SK-N-SH treated with all-trans-retinoic acid at 6 μM for 48 hours (cell line): Measurements from ENCODE around the gene AK1.
"Not testable (repeated sequence)": the region's sequence is repeated elsewhere in the genome, so short reads cannot be mapped to it uniquely, and the experiment has no call there.

ENCODE experiments used
- ATAC-seq: fragments of 200-7000 bp; cut with Tn5 transposase; 3 replicates; pipeline ENCODE4 v1.9.1; 2020; ENCODE audit warnings: mild to moderate bottlenecking, moderate library complexity
- ARNTL ChIP-seq: fragments of 450-650 bp; formaldehyde crosslinking; IDR thresholded peaks from 2 replicates; pipeline ENCODE4 v1.5.0; 2020; ENCODE audit warnings: low read depth, mild to moderate bottlenecking, moderate library complexity, borderline replicate concordance
- BACH2 ChIP-seq: fragments of 250-450 bp; sonication (Bioruptor Pico); IDR thresholded peaks from 2 replicates; pipeline ENCODE4 v1.9.0; 2021; ENCODE audit warnings: mild to moderate bottlenecking, borderline replicate concordance
- CREB5 ChIP-seq: fragments of 250-450 bp; sonication (Bioruptor Pico); IDR thresholded peaks from 2 replicates; pipeline ENCODE4 v1.5.1; 2020; ENCODE audit warnings: low read depth, mild to moderate bottlenecking, moderate library complexity
- CSDC2 ChIP-seq: fragments of 250-450 bp; sonication (Bioruptor Pico); IDR thresholded peaks from 2 replicates; pipeline ENCODE4 v1.5.0; 2020; ENCODE audit warnings: mild to moderate bottlenecking, moderate library complexity
- CSRNP3 ChIP-seq: fragments of 250-450 bp; sonication (Bioruptor Pico); IDR thresholded peaks from 2 replicates; pipeline ENCODE4 v1.5.1; 2021; ENCODE audit warnings: mild to moderate bottlenecking, moderate library complexity
- ESRRG ChIP-seq: fragments of 250-450 bp; sonication (Bioruptor Pico); IDR thresholded peaks from 2 replicates; pipeline ENCODE4 v1.6.1; 2021; ENCODE audit warnings: mild to moderate bottlenecking
- GLIS3 ChIP-seq: fragments of 250-450 bp; sonication (Bioruptor Pico); IDR thresholded peaks from 2 replicates; pipeline ENCODE4 v1.5.0; 2020; ENCODE audit warnings: mild to moderate bottlenecking, moderate library complexity
- ISL1 ChIP-seq: fragments of 250-450 bp; sonication (Bioruptor Pico); IDR thresholded peaks from 2 replicates; pipeline ENCODE4 v2.1.2; 2022; ENCODE audit warnings: mild to moderate bottlenecking, moderate library complexity
- OSR1 ChIP-seq: fragments of 250-450 bp; sonication (Bioruptor Pico); IDR thresholded peaks from 2 replicates; pipeline ENCODE4 v1.8.0; 2022; ENCODE audit warnings: moderate library complexity, mild to moderate bottlenecking, inconsistent platforms
- PATZ1 ChIP-seq: fragments of 250-450 bp; sonication (Bioruptor Pico); IDR thresholded peaks from 2 replicates; pipeline ENCODE4 v1.8.0; 2020; ENCODE audit warnings: mild to moderate bottlenecking, moderate library complexity, borderline replicate concordance
- RARB ChIP-seq: fragments of 250-450 bp; sonication (Bioruptor Pico); IDR thresholded peaks from 2 replicates; pipeline ENCODE4 v1.8.0; 2021; ENCODE audit warnings: mild to moderate bottlenecking, moderate library complexity
- SNAI2 ChIP-seq: fragments of 250-450 bp; sonication (Bioruptor Pico); IDR thresholded peaks from 2 replicates; pipeline ENCODE4 v1.5.0; 2020; ENCODE audit warnings: mild to moderate bottlenecking, moderate library complexity
- TCF4 ChIP-seq: fragments of 250-450 bp; sonication (Bioruptor Pico); IDR thresholded peaks from 2 replicates; pipeline ENCODE4 v1.8.0; 2021; ENCODE audit warnings: mild to moderate bottlenecking, moderate library complexity, borderline replicate concordance
- TOX ChIP-seq: fragments of 250-450 bp; sonication (Bioruptor Pico); IDR thresholded peaks from 2 replicates; pipeline ENCODE4 v1.8.0; 2021; ENCODE audit warnings: mild to moderate bottlenecking, moderate library complexity, borderline replicate concordance
- ZC3H10 ChIP-seq: fragments of 250-450 bp; sonication (Bioruptor Pico); IDR thresholded peaks from 2 replicates; pipeline ENCODE4 v1.5.1; 2021; ENCODE audit warnings: mild to moderate bottlenecking, moderate library complexity
- ZFP3 ChIP-seq: fragments of 250-450 bp; sonication (Bioruptor Pico); IDR thresholded peaks from 2 replicates; pipeline ENCODE4 v1.5.0; 2020; ENCODE audit warnings: mild to moderate bottlenecking, moderate library complexity
- ZNF70 ChIP-seq: fragments of 450-650 bp; formaldehyde crosslinking; IDR thresholded peaks from 2 replicates; pipeline ENCODE4 v1.5.0; 2020; ENCODE audit warnings: mild to moderate bottlenecking, moderate library complexity
- TF ChIP-seq, protein P1 (sequence below): fragments of 250-450 bp; sonication (Bioruptor Pico); IDR thresholded peaks from 2 replicates; pipeline ENCODE4 v1.5.0; 2020; ENCODE audit warnings: mild to moderate bottlenecking, moderate library complexity
- TF ChIP-seq, protein P2 (sequence below): fragments of 250-450 bp; sonication (Bioruptor Pico); IDR thresholded peaks from 2 replicates; pipeline ENCODE4 v1.8.0; 2021; ENCODE audit warnings: low read depth, mild to moderate bottlenecking, moderate library complexity, borderline replicate concordance

Gene AK1

DNA sequence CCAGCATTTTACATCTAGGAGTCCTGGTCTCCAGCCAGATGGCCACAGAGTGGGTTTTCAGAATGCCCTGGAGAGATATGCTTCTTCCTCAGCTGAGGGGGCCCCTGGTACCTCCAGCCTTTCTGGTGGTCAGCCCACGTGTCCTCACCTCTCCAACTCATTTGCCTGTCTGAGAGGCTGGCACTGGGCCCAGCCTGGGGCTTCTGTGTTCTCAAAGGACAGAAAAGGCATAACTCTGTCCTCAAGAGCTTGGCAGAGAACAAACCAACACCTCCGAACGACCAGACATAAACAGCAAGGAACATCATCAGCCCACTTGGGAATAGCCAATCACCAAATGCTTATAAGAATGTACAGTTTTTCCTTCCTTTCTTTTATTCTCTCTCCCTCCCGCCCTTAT is 40.1 kb downstream of the AK1 start:
- TF ChIP-seq, protein P1, sequence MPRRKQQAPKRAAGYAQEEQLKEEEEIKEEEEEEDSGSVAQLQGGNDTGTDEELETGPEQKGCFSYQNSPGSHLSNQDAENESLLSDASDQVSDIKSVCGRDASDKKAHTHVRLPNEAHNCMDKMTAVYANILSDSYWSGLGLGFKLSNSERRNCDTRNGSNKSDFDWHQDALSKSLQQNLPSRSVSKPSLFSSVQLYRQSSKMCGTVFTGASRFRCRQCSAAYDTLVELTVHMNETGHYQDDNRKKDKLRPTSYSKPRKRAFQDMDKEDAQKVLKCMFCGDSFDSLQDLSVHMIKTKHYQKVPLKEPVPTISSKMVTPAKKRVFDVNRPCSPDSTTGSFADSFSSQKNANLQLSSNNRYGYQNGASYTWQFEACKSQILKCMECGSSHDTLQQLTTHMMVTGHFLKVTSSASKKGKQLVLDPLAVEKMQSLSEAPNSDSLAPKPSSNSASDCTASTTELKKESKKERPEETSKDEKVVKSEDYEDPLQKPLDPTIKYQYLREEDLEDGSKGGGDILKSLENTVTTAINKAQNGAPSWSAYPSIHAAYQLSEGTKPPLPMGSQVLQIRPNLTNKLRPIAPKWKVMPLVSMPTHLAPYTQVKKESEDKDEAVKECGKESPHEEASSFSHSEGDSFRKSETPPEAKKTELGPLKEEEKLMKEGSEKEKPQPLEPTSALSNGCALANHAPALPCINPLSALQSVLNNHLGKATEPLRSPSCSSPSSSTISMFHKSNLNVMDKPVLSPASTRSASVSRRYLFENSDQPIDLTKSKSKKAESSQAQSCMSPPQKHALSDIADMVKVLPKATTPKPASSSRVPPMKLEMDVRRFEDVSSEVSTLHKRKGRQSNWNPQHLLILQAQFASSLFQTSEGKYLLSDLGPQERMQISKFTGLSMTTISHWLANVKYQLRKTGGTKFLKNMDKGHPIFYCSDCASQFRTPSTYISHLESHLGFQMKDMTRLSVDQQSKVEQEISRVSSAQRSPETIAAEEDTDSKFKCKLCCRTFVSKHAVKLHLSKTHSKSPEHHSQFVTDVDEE (CRISPR knock-in tag) = no peak
- TF ChIP-seq CSDC2 (CRISPR knock-in tag) = no peak
- no peak for TF ChIP-seq CSRNP3
- no peak for TF ChIP-seq TOX (CRISPR knock-in tag)
- ATAC-seq = no peak

DNA sequence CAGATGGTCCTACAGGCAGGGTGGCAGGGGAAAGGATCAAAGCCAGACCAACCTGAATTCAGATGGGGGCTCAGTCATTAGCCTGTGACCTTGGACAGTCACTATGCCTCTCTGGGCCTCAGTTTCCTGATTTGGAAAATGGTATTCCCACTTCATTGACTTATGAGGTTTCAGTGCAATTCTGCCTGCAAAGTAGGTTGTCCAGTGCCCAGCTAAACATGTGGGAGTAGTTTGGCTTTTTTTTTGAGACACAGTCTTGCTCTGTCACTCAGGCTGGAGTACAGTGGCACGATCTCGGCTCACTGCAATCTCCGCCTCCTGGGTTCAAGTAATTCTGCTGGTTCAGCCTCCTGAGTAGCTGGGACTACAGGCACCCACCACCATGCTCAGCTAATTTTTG is 40.9 kb downstream of the AK1 start:
- not testable (repeated sequence) for ATAC-seq

GRCh38 chr9:127835991-127836516 is 41.4 kb downstream of the AK1 start:
- no peak for ATAC-seq
- TF ChIP-seq RARB (CRISPR knock-in tag) (no peak), ARNTL (CRISPR knock-in tag) (no peak), OSR1 (CRISPR knock-in tag) (no peak), ZFP3 (no peak), ZNF70 (CRISPR knock-in tag) (no peak), GLIS3 (CRISPR knock-in tag) (no peak), CREB5 (CRISPR knock-in tag) (no peak), CSDC2 (CRISPR knock-in tag) (no peak), TCF4 (CRISPR knock-in tag) (no peak), ZC3H10 (CRISPR knock-in tag) (no peak)
- TF ChIP-seq, protein P2, sequence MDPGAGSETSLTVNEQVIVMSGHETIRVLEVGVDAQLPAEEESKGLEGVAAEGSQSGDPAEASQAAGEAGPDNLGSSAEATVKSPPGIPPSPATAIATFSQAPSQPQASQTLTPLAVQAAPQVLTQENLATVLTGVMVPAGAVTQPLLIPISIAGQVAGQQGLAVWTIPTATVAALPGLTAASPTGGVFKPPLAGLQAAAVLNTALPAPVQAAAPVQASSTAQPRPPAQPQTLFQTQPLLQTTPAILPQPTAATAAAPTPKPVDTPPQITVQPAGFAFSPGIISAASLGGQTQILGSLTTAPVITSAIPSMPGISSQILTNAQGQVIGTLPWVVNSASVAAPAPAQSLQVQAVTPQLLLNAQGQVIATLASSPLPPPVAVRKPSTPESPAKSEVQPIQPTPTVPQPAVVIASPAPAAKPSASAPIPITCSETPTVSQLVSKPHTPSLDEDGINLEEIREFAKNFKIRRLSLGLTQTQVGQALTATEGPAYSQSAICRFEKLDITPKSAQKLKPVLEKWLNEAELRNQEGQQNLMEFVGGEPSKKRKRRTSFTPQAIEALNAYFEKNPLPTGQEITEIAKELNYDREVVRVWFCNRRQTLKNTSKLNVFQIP = no peak

- no peak for ATAC-seq
- TF ChIP-seq, protein P2 = no peak
- TF ChIP-seq SNAI2 (CRISPR knock-in tag) (no peak), ZC3H10 (CRISPR knock-in tag) (no peak), ZNF70 (CRISPR knock-in tag) (no peak), BACH2 (CRISPR knock-in tag) (no peak), TCF4 (CRISPR knock-in tag) (no peak), OSR1 (CRISPR knock-in tag) (no peak), ZFP3 (no peak)
- TF ChIP-seq, all 23 proteins: peak for 0
Measured at GRCh38 chr9:127833555-127833954, 43.9 kb downstream of the AK1 start.

- ATAC-seq = no peak
- TF ChIP-seq SNAI2 (CRISPR knock-in tag) (no peak), CREB5 (CRISPR knock-in tag) (no peak), ZNF70 (CRISPR knock-in tag) (no peak), ISL1 (no peak), PATZ1 (CRISPR knock-in tag) (no peak), TCF4 (CRISPR knock-in tag) (no peak), OSR1 (CRISPR knock-in tag) (no peak), CSDC2 (CRISPR knock-in tag) (no peak), TOX (CRISPR knock-in tag) (no peak), ZFP3 (no peak), GLIS3 (CRISPR knock-in tag) (no peak), ZC3H10 (CRISPR knock-in tag) (no peak), ESRRG (CRISPR knock-in tag) (no peak)
- TF ChIP-seq, protein P2 = no peak
Measured at GRCh38 chr9:127832248-127832647, 45.2 kb downstream of the AK1 start.
